CD4-positive, alpha-beta T cell treated with Interferon gamma for 1 hour (primary cell): Measurements from ENCODE around the gene LEPROT.

Experiments used
- DNase-seq: peaks from one replicate; pipeline ENCODE4 v3.0.0-alpha.2; 2020

Gene LEPROT

GRCh38 chr1:65412984-65413375, 7.5 kb upstream of the LEPROT start:
- DNase-seq = no peak

GRCh38 chr1:65414538-65414937, 5.9 kb upstream of the LEPROT start:
- DNase-seq = no peak

GRCh38 chr1:65416767-65417166, 3.7 kb upstream of the LEPROT start:
- DNase-seq = no peak

GRCh38 chr1:65417729-65418128, 2.7 kb upstream of the LEPROT start:
- DNase-seq = no peak

- no peak for DNase-seq
These were observed 1.8 kb upstream of the LEPROT start for GRCh38 chr1:65418522-65419185.

- peak; percentile 98 for DNase-seq
These were observed 533 bp upstream of the LEPROT start for GRCh38 chr1:65419681-65420589.

- no peak for DNase-seq
These were observed 1.0 kb downstream of the LEPROT start for GRCh38 chr1:65421351-65422025.

- no peak for DNase-seq
These were observed 2.1 kb downstream of the LEPROT start for GRCh38 chr1:65422241-65423203.

- DNase-seq = no peak
These were observed 3.6 kb downstream of the LEPROT start for GRCh38 chr1:65423884-65424572.

- no peak for DNase-seq
These were observed 4.1 kb downstream of the LEPROT start for GRCh38 chr1:65424573-65424889.

- no peak for DNase-seq
These were observed 4.5 kb downstream of the LEPROT start for GRCh38 chr1:65425006-65425405.

GRCh38 chr1:65425697-65426096, 5.2 kb downstream of the LEPROT start:
- DNase-seq = no peak

GRCh38 chr1:65429078-65429477, 8.6 kb downstream of the LEPROT start:
- no peak for DNase-seq

GRCh38 chr1:65429806-65430205, 9.3 kb downstream of the LEPROT start:
- no peak for DNase-seq

- DNase-seq = no peak
These were observed 10.7 kb downstream of the LEPROT start for GRCh38 chr1:65431111-65431705.

- no peak for DNase-seq
These were observed 12.4 kb downstream of the LEPROT start for GRCh38 chr1:65432918-65433317.

GRCh38 chr1:65434255-65434654, 13.8 kb downstream of the LEPROT start:
- DNase-seq = no peak

GRCh38 chr1:65434760-65435159, 14.3 kb downstream of the LEPROT start:
- no peak for DNase-seq

- DNase-seq = no peak
These were observed 15.5 kb downstream of the LEPROT start for GRCh38 chr1:65435987-65436386.

GRCh38 chr1:65437616-65438015, 17.1 kb downstream of the LEPROT start:
- DNase-seq = no peak

- DNase-seq = no peak
These were observed 19.9 kb downstream of the LEPROT start for GRCh38 chr1:65440322-65440900.
